LNCaP clone FGC (cell line): ENCODE results near the gene RAB11A.

ENCODE experiments used
- DNase-seq: peaks from one replicate; pipeline ENCODE4 v3.0.0-alpha.2; 2011; ENCODE audit warnings: low read depth
- H3K4me3 ChIP-seq: 2 replicates; pipeline ENCODE4 v1.5.1; 2011; ENCODE audit warnings: mild to moderate bottlenecking, low read depth, low read length, control low read depth
- CTCF ChIP-seq: IDR thresholded peaks from 2 replicates; pipeline ENCODE4 v1.5.1; 2012; ENCODE audit warnings: mild to moderate bottlenecking; ENCODE audit not compliant: control insufficient read depth, insufficient read depth; ENCODE audit errors: extremely low read depth

Gene RAB11A

DNA sequence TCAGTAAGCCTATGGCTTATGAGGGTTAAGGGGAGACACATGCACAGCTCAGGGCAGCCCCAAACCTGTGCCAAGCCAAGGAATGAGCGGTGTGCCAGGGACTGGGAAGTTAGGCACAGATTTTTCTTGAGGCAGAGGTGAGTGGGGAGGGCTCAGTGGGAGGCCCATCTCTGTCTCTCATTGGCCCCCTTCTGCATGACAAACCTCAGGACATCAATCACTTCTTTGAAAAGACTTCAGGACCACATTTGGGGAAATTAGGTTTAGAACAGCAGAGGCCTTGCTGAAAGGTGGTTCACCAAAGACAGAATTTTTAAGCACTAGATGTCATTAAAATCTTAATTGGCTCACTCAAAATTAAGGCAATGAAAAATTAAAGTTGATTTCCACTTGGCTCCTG is 57.2 kb downstream of the RAB11A start:
- H3K4me3 ChIP-seq = no peak overlapping the region
- no peak for DNase-seq
- TF ChIP-seq CTCF = no peak

DNA sequence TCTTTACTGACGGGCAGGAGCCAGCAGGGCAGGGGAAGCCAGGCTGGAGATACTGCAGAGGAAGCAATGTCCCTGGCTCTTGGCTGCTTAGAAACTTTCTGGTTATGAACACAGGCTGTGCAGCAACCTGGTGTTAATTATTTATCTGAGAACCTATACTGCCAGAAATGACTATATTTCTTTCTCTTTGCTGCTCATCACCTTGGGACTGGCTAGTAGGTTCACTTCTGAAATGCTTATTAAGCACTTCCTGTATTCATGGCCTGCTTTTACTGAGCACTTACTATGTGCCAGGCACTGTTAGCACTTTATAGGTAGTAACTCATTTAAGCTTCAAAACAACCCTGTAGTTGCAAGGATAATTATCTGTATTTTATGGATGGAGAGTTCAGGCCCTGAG is 57.6 kb downstream of the RAB11A start:
- no peak for TF ChIP-seq CTCF
- H3K4me3 ChIP-seq = no peak overlapping the region
- DNase-seq = no peak

DNA sequence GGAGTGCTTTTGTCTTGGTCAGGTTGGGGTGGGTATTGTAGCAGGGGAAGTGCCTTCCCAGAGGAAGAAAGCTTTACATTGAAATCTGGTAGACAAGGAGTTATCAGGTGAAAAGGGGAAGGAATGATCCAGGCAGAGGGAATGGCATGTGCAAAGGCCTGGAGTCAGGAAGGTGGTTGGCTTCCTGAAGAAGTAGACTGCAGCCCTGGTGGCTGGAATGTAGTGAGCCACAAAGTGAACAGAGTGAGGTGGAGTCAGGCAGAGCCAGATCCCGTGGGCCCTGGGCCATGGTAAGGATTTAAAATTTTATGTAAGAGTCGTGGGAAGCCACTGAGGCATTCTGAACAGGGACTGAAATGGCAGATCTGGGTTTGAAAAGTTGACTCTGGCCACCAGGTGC is 58.3 kb downstream of the RAB11A start:
- TF ChIP-seq CTCF = no peak
- no peak overlapping the region for H3K4me3 ChIP-seq
- no peak for DNase-seq

DNA sequence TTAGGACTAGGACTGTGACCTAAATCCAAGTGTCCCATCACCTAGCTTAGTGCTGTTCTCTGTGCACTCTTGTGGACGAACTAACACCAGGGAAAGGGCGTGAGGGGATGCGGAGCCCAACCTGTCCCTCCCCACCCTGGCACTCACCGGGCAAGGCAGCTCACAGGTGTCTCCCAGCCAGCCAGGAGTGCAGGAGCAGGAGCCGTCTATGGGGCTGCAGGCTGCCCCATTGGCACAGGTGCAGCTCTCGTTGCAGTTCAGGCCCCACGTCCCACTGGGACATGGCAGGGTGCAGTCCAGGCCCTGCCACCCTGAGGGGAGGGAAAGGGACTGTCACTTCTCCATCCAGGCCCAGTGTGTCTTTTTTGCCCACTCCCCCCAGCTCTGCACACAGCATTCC is 60.3 kb downstream of the RAB11A start:
- no peak overlapping the region for H3K4me3 ChIP-seq
- DNase-seq = no peak
- no peak for TF ChIP-seq CTCF

GRCh38 chr15:65930134-65930533 is 60.8 kb downstream of the RAB11A start:
- DNase-seq = no peak
- no peak overlapping the region for H3K4me3 ChIP-seq
- TF ChIP-seq CTCF = no peak

GRCh38 chr15:65931221-65931620 is 61.9 kb downstream of the RAB11A start:
- DNase-seq = no peak
- H3K4me3 ChIP-seq = no peak overlapping the region
- TF ChIP-seq CTCF = no peak

DNA sequence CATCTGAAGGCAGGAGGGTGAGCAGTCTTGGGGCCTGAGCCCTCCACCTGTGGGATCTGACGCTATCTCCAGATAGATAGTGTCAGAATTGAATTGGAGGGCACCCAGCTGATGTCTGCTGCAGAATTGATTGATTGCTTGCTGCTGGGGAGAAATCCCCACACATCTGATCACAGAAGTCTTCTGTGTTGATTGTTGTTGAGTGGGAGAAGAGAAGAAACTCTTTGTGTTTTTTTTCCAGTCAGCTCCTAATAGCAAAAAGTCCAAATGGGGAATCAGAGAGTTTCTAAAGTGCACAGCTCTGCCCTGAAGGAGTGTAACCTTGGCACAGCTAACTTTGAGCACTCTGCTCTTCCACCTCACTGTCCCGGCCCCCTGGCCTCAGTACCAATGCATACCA is 66.1 kb downstream of the RAB11A start:
- H3K4me3 ChIP-seq = no peak overlapping the region
- no peak for DNase-seq
- no peak for TF ChIP-seq CTCF
